NOMO-1 (cell line): Measurements from ENCODE around the gene EFCAB6.

Experiments used
- DNase-seq, 2 experiments: peaks; one replicate each; lab custom pipeline; 2025; ENCODE audit not compliant: unreplicated experiment in 2 of 2; lab: John Stamatoyannopoulos, UW

Gene EFCAB6

GRCh38 chr22:43592476-43592875 is 219.6 kb downstream of the EFCAB6 start:
- no peak for DNase-seq

GRCh38 chr22:43591380-43591779 is 220.7 kb downstream of the EFCAB6 start:
- no peak for DNase-seq

- DNase-seq: no peak
Observed at GRCh38 chr22:43587574-43587973, 224.5 kb downstream of the EFCAB6 start.

- no peak for DNase-seq
Observed at GRCh38 chr22:43583501-43583900, 228.6 kb downstream of the EFCAB6 start.

- no peak for DNase-seq
Observed at GRCh38 chr22:43582394-43582793, 229.7 kb downstream of the EFCAB6 start.

GRCh38 chr22:43580271-43580750 is 231.8 kb downstream of the EFCAB6 start:
- no peak for DNase-seq

- no peak for DNase-seq
Observed at GRCh38 chr22:43574738-43575137, 237.4 kb downstream of the EFCAB6 start.

- no peak for DNase-seq
Observed at GRCh38 chr22:43572710-43573109, 239.4 kb downstream of the EFCAB6 start.

GRCh38 chr22:43571181-43571580 is 240.9 kb downstream of the EFCAB6 start:
- DNase-seq: no peak

- DNase-seq: peak; percentile 9 to 36
Observed at GRCh38 chr22:43570531-43571165, 241.5 kb downstream of the EFCAB6 start.

GRCh38 chr22:43569111-43569510 is 243.0 kb downstream of the EFCAB6 start:
- DNase-seq: no peak

GRCh38 chr22:43567691-43568324 is 244.3 kb downstream of the EFCAB6 start:
- DNase-seq: no peak

GRCh38 chr22:43566561-43567332 is 245.4 kb downstream of the EFCAB6 start:
- no peak for DNase-seq

GRCh38 chr22:43566021-43566420 is 246.1 kb downstream of the EFCAB6 start:
- DNase-seq: no peak

- DNase-seq: no peak
Observed at GRCh38 chr22:43564859-43565258, 247.2 kb downstream of the EFCAB6 start.

GRCh38 chr22:43563571-43563970 is 248.5 kb downstream of the EFCAB6 start:
- no peak for DNase-seq

GRCh38 chr22:43562843-43563242 is 249.3 kb downstream of the EFCAB6 start:
- no peak for DNase-seq

GRCh38 chr22:43561415-43562178 is 250.5 kb downstream of the EFCAB6 start:
- DNase-seq: no peak

GRCh38 chr22:43560651-43561050 is 251.5 kb downstream of the EFCAB6 start:
- no peak for DNase-seq

GRCh38 chr22:43555561-43556515 is 256.3 kb downstream of the EFCAB6 start:
- DNase-seq: no peak
